Cardiac muscle cell (in vitro differentiated cells and primary cell): ENCODE data around the gene CGA. TPM values are rescaled to one million over a fixed set of nuclear protein-coding genes. Genes with fewer than 3 reads are reported as not detected.
A peak's percentile ranks its signal among the peaks of the same experiment; 100 is the strongest.

Source experiments
- DNase-seq, 2 donors: peaks; one replicate each; pipeline versions ENCODE4 v3.0.0 to v3.0.0-alpha.2; 2010 to 2017; ENCODE audit warnings: low read depth in 1 of 2, low spot score in 1 of 2
- H3K27ac ChIP-seq: fragments of 200-600 bp; sonication (generic); 2 replicates; pipeline ENCODE4 v1.5.1; 2016
- H3K27me3 ChIP-seq: fragments of 200-600 bp; sonication (generic); 2 replicates; pipeline ENCODE4 v1.6.0; 2016; ENCODE audit warnings: control low read depth
- H3K36me3 ChIP-seq: fragments of 200-600 bp; sonication (generic); 2 replicates; pipeline ENCODE4 v1.5.1; 2016; ENCODE audit warnings: control low read depth
- H3K4me1 ChIP-seq: fragments of 200-600 bp; sonication (generic); 2 replicates; pipeline ENCODE4 v1.8.1; 2017; ENCODE audit warnings: low read depth, mild to moderate bottlenecking, mixed run types
- H3K4me3 ChIP-seq: fragments of 200-600 bp; sonication (generic); 2 replicates; pipeline ENCODE4 v1.5.1; 2016; ENCODE audit warnings: mild to moderate bottlenecking
- H3K9me3 ChIP-seq: fragments of 200-600 bp; sonication (generic); 2 replicates; pipeline ENCODE4 v1.5.1; 2017; ENCODE audit warnings: low read depth, mild to moderate bottlenecking, control low read depth
- CTCF ChIP-seq: IDR thresholded peaks from 2 replicates; pipeline ENCODE4 v1.5.1; 2012; ENCODE audit warnings: low read depth, mild to moderate bottlenecking, low read length
- polyA plus RNA-seq: library from polyadenylated mRNA; unstranded; fragments of >200 nt; fragmentation: Nextera tagmentation; extraction: Ambion mirVana; gene quantifications from 2 replicates; pipeline ENCODE4 v1.2.1, GENCODE V29; 2016
- total RNA-seq: library from RNA; depleted of rRNA; stranded (reverse); fragments of >200 nt; gene quantifications from 2 replicates; pipeline ENCODE4 v1.2.3, GENCODE V29; 2016

The CGA gene
- total and polyA plus RNA-seq, 2 experiments from 2014 or later, result 1.2 TPM; not detected in 1

- H3K4me3 ChIP-seq, result no peak overlapping the region
- H3K4me1 ChIP-seq, result no peaks in the 10 kb centered on the region
- peak; percentile 60 for TF ChIP-seq CTCF
- H3K9me3 ChIP-seq, result no peaks in the 10 kb centered on the region
- H3K27me3 ChIP-seq, result no peaks in the 10 kb centered on the region
- peak; percentile 67 to 81 for DNase-seq
- no peaks in the 10 kb centered on the region for H3K36me3 ChIP-seq
- no peak overlapping the region for H3K27ac ChIP-seq
Observed at GRCh38 chr6:87066449-87067333, 28.2 kb downstream of the CGA start.

- Histone ChIP-seq H3K27ac (no peak overlapping the region), H3K4me3 (no peak overlapping the region)
Observed at GRCh38 chr6:87065117-87065516, 29.8 kb downstream of the CGA start.

GRCh38 chr6:87059943-87060342 is 35.0 kb downstream of the CGA start:
- Histone ChIP-seq H3K36me3 (no peaks in the 10 kb centered on the region), H3K27ac (no peak overlapping the region), H3K9me3 (no peaks in the 10 kb centered on the region), H3K4me3 (no peak overlapping the region), H3K4me1 (no peaks in the 10 kb centered on the region), H3K27me3 (no peaks in the 10 kb centered on the region)
- TF ChIP-seq CTCF, result no peak
- DNase-seq, result no peak

More at GRCh38 chr6:87065117-87065516, 29.8 kb downstream of the CGA start:
- TF ChIP-seq CTCF, result no peak
- DNase-seq, result no peak
- Histone ChIP-seq H3K9me3 (no peaks in the 10 kb centered on the region), H3K4me1 (no peaks in the 10 kb centered on the region), H3K36me3 (no peaks in the 10 kb centered on the region), H3K27me3 (no peaks in the 10 kb centered on the region)

GRCh38 chr6:87054143-87054833 is 40.6 kb downstream of the CGA start:
- DNase-seq, result no peak
- Histone ChIP-seq H3K36me3 (no peaks in the 10 kb centered on the region), H3K4me1 (no peaks in the 10 kb centered on the region), H3K9me3 (no peaks in the 10 kb centered on the region), H3K27me3 (no peaks in the 10 kb centered on the region), H3K27ac (no peak overlapping the region), H3K4me3 (no peak overlapping the region)
- TF ChIP-seq CTCF, result no peak

GRCh38 chr6:87053312-87053711 is 41.6 kb downstream of the CGA start:
- H3K4me3 ChIP-seq, result no peak overlapping the region
- H3K27ac ChIP-seq, result no peak overlapping the region
- H3K36me3 ChIP-seq, result no peaks in the 10 kb centered on the region
- H3K9me3 ChIP-seq, result no peaks in the 10 kb centered on the region
- no peak for TF ChIP-seq CTCF
- H3K4me1 ChIP-seq, result no peaks in the 10 kb centered on the region
- DNase-seq, result no peak
- H3K27me3 ChIP-seq, result no peaks in the 10 kb centered on the region
